ENCODE measurements around the gene ENTPD2. TPM values are rescaled to one million over a fixed set of nuclear protein-coding genes. Genes with fewer than 3 reads are reported as not detected.

Gene ENTPD2
- total RNA-seq, 2 experiments from 2014 or later = 0.16 TPM; not detected in 1

- BruUV-seq (replicated peaks) = no TSS peak
- no peak overlapping the region for H3K27ac ChIP-seq (ENCODE audit: low read depth, low read length, poor library complexity, severe bottlenecking)
Observed at GRCh38 chr9:137095664-137096517, 42.0 kb upstream of the ENTPD2 start.

GRCh38 chr9:137089232-137089947 is 35.5 kb upstream of the ENTPD2 start:
- TF ChIP-seq EZH2phosphoT487 (IDR thresholded peaks at IDR 0.05; ENCODE audit: borderline replicate concordance, low read depth, low read length) (no peak), CTCF (conservative IDR thresholded peaks at IDR 0.05; ENCODE audit: low read length) (no peak)
- Histone ChIP-seq H2AFZ (ENCODE audit: low read length) (no peak overlapping the region), H3K4me3 (ENCODE audit: low read depth, low read length, poor library complexity, severe bottlenecking) (no peak overlapping the region), H3K36me3 (ENCODE audit: insufficient read depth, low read length) (peaks cover 12% of the 10 kb centered on the region; the same call in 1 of the 2 replicates), H3K4me2 (ENCODE audit: low read length) (no peak overlapping the region), H4K20me1 (ENCODE audit: insufficient read depth, low read length) (no peaks in the 10 kb centered on the region), H3K9me2 (ENCODE audit: insufficient read depth, low read length) (no peaks in the 10 kb centered on the region), H3K79me2 (ENCODE audit: insufficient read depth, low read depth, low read length) (peaks cover 6% of the 10 kb centered on the region; the same call in 1 of the 2 replicates), H3K27ac (ENCODE audit: low read depth, low read length, poor library complexity, severe bottlenecking) (no peak overlapping the region), H3K9me3 (ENCODE audit: low read length) (no peaks in the 10 kb centered on the region), H3K4me1 (ENCODE audit: insufficient read depth, low read length, poor library complexity, severe bottlenecking) (peaks cover 24% of the 10 kb centered on the region)
- no peak for DNase-seq (ENCODE audit: low spot score)
- POLR2A ChIA-PET = no interaction called here
- BruUV-seq (replicated peaks) = no TSS peak
- intact Hi-C loops (cut with micrococcal nuclease; ENCODE audit: unreplicated experiment) = no loop called here
- CTCF ChIA-PET (ENCODE audit: unreplicated experiment) = no interaction called here

More at GRCh38 chr9:137095664-137096517, 42.0 kb upstream of the ENTPD2 start:
- POLR2A ChIA-PET = interaction anchor here (0.6 to 0.7 kb wide), 2 partner anchors 9 to 143 kb away, joined by 3 read pairs; partner anchors contain the start of gene MAN1B1
- Histone ChIP-seq H3K4me3 (ENCODE audit: low read depth, low read length, poor library complexity, severe bottlenecking) (no peak overlapping the region), H3K79me2 (ENCODE audit: insufficient read depth, low read depth, low read length) (no peaks in the 10 kb centered on the region), H4K20me1 (ENCODE audit: insufficient read depth, low read length) (no peaks in the 10 kb centered on the region), H3K9me3 (ENCODE audit: low read length) (no peaks in the 10 kb centered on the region), H3K4me1 (ENCODE audit: insufficient read depth, low read length, poor library complexity, severe bottlenecking) (peaks cover 5% of the 10 kb centered on the region), H3K4me2 (ENCODE audit: low read length) (peak overlapping the region; percentile 4; the same call in 1 of the 2 replicates), H2AFZ (ENCODE audit: low read length) (no peak overlapping the region), H3K36me3 (ENCODE audit: insufficient read depth, low read length) (peaks cover 58% of the 10 kb centered on the region), H3K9me2 (ENCODE audit: insufficient read depth, low read length) (no peaks in the 10 kb centered on the region)
- CTCF ChIA-PET (ENCODE audit: unreplicated experiment) = no interaction called here
- intact Hi-C loops (cut with micrococcal nuclease; ENCODE audit: unreplicated experiment) = no loop called here
- peak; percentile 53 for DNase-seq (ENCODE audit: low spot score)
- peak; percentile 73 for TF ChIP-seq CTCF (conservative IDR thresholded peaks at IDR 0.05; ENCODE audit: low read length)
- TF ChIP-seq EZH2phosphoT487 (IDR thresholded peaks at IDR 0.05; ENCODE audit: borderline replicate concordance, low read depth, low read length) = no peak

All from OCI-LY7 (cell line).